Thymus (tissue), 11 donors: ENCODE results near the gene HPGD. TPM values are rescaled to one million over a fixed set of nuclear protein-coding genes. Genes with fewer than 3 reads are reported as not detected.

Source experiments
- DNase-seq, 9 donors: peaks; one replicate each; pipeline ENCODE4 v3.0.0-alpha.2; 2013; ENCODE audit warnings: low spot score in 9 of 9, low read depth in 6 of 9, missing footprints in 1 of 9
- H3K27ac ChIP-seq, 2 donors: one replicate each; pipeline ENCODE4 v1.5.1; 2013; ENCODE audit warnings: control low read depth in 1 of 2, low read depth in 1 of 2, low read length in 1 of 2, mild to moderate bottlenecking in 1 of 2, moderate library complexity in 1 of 2
- H3K27me3 ChIP-seq, 2 donors: one replicate each; pipeline ENCODE4 v1.5.1; 2013; ENCODE audit warnings: low read length in 1 of 2; ENCODE audit not compliant: control insufficient read depth in 2 of 2, insufficient read depth in 1 of 2
- H3K36me3 ChIP-seq, 2 donors: one replicate each; pipeline ENCODE4 v1.5.1; 2013; ENCODE audit warnings: low read length in 1 of 2, mild to moderate bottlenecking in 1 of 2, moderate library complexity in 1 of 2; ENCODE audit not compliant: control insufficient read depth in 2 of 2, insufficient read depth in 2 of 2
- H3K4me1 ChIP-seq, 2 donors: one replicate each; pipeline ENCODE4 v1.5.1; 2013; ENCODE audit warnings: low read length in 2 of 2; ENCODE audit not compliant: control insufficient read depth in 2 of 2, insufficient read depth in 2 of 2
- H3K4me3 ChIP-seq, 2 donors: one replicate each; pipeline ENCODE4 v1.5.1; 2013; ENCODE audit warnings: low read length in 2 of 2, control low read depth in 1 of 2, mild to moderate bottlenecking in 1 of 2
- H3K9me3 ChIP-seq, 2 donors: one replicate each; pipeline ENCODE4 v1.5.1; 2013; ENCODE audit warnings: low read length in 1 of 2, mild to moderate bottlenecking in 1 of 2; ENCODE audit not compliant: control insufficient read depth in 2 of 2, insufficient read depth in 1 of 2
- WGBS: extraction: QIAGEN DNeasy Blood & Tissue Kit; methylation state at CpG from one replicate; pipeline ENCODE4 v1.1.7; 2013; 5-methylcytosine and 5-hydroxymethylcytosine counted together
- polyA plus RNA-seq: library from polyadenylated mRNA; stranded (reverse); fragments of 200-250 nt; gene quantifications from one replicate; pipeline ENCODE4 v1.2.3, GENCODE V29; 2013
- total RNA-seq: library from RNA; stranded (reverse); fragments of 120-200 nt; gene quantifications from one replicate; pipeline ENCODE4 v1.2.4, GENCODE V29; 2013
- donor health status: healthy.

HPGD gene
- total and polyA plus RNA-seq, 2 donors, result 24.7 to 51.6 TPM

DNA sequence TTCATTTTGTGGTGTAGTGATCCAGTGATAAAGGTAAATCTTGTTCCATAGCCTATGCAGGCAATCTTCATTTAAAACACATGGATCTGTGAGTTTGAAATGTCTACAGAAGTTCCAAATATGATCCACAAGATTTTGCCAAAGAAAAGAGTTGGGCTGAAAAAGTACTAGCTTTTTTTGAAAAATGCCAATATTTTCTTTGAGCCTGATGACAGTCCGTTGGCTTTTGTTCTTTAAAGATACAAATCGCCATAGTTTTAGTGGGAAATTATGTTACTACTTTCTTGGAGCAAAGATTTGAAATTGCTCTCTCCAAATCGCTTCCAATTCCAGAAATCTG lies 71.5 kb downstream of the HPGD start:
- Histone ChIP-seq H3K36me3 (no peaks in the 10 kb centered on the region), H3K27ac (no peak overlapping the region), H3K9me3 (no peaks in the 10 kb centered on the region), H3K4me1 (no peaks in the 10 kb centered on the region), H3K4me3 (no peak overlapping the region), H3K27me3 (no peaks in the 10 kb centered on the region)
- no peak for DNase-seq
- 94% methylated on average over 3 of the region's 3 CpGs for WGBS

DNA sequence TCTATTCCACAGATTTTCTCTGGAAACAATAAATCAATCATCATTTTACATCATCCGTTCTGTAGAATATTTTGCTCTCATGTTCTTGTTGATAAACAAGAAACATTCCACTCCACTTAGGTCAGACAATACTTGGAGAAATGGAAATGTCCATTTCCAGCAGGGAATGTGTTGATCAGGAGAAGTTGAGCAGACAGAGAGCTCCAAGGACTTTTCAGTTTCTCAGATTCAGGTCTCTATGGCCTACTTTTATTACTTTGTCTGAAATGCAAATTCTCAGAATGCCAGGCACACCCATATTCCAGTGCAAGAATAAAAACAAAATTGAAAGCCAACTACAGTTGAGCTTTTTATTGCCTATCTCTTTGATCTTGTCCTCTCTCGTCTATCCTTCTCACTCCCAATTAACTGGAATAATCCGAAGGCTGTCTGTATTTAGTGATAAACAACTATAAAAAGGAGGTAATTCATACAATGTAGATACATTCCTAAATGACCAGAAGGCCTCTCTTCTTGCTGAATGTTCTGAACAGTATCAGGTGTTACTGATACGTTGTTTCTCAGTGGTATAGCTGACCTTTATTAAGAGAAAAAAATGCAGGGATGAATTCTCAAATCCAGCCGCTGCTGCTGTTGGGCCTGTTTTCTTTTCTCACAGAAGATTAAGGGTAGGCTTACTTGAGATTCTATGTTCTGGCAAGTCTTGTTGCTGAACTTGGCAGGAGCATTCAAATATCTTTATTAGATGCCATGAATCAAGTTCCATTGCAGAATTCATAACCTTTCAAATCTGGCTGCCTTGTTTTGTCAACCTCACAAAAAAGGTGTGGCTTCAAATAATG lies 72.1 kb downstream of the HPGD start:
- Histone ChIP-seq H3K27ac (no peak overlapping the region), H3K36me3 (no peaks in the 10 kb centered on the region), H3K4me1 (no peaks in the 10 kb centered on the region), H3K4me3 (no peak overlapping the region), H3K27me3 (no peaks in the 10 kb centered on the region), H3K9me3 (no peaks in the 10 kb centered on the region)
- 91% methylated on average over 5 of the region's 5 CpGs for WGBS
- no peak for DNase-seq

DNA sequence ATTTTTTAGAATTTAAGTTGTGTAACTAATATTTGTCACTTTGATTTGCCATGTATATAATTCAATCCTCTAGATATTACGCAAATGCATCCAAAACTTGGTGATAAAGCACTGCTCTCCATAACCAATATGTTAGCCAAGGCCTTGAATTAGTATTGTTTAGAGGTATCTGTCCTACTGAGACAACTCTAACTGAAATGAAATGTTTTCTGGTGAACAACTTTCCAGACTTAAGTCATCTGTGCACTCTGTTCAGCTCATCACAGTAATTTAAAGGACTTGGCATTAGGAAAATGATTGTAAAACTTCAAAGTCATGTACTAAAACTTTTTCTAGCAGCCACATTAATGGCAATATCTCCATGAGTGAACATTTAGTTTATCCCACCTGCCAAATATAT lies 73.1 kb downstream of the HPGD start:
- Histone ChIP-seq H3K36me3 (no peaks in the 10 kb centered on the region), H3K9me3 (no peaks in the 10 kb centered on the region), H3K27me3 (no peaks in the 10 kb centered on the region), H3K4me3 (no peak overlapping the region), H3K27ac (no peak overlapping the region), H3K4me1 (no peaks in the 10 kb centered on the region)
- no peak for DNase-seq
- 100% methylated on average over 1 of the region's 1 CpG for WGBS

DNA sequence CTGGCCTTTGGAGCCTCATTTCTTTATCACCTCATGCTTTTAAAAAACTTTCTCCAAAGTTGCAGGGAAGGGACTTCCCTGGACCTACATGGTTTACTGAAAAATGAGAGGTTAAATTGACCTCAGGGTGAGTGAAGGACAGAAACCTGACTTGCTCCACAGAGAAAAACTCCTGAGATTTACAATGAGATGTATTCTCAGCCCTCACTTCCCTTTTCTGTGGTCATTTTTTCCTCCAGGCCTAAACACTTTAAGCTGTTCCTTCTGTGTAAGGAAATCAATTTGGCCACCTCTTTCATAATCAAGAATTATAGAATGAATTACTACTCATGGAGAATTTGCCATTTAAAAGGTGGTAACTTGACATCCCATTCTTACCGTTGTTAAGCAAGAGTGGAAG lies 77.9 kb downstream of the HPGD start:
- 13% methylated on average over 1 of the region's 1 CpG for WGBS
- Histone ChIP-seq H3K4me1 (no peaks in the 10 kb centered on the region), H3K27me3 (no peaks in the 10 kb centered on the region), H3K36me3 (no peaks in the 10 kb centered on the region), H3K4me3 (no peak overlapping the region), H3K9me3 (no peaks in the 10 kb centered on the region), H3K27ac (no peak overlapping the region)
- DNase-seq, result no peak

Other genes with a start within 250 kb of the HPGD start
- gene FBXO8, start 238.8 kb downstream of the HPGD start, total RNA-seq, result 33.0 TPM
- 25.6 TPM for gene FBXO8, start 238.8 kb downstream of the HPGD start, polyA plus RNA-seq
- gene CEP44, start 238.6 kb downstream of the HPGD start, total RNA-seq, result 17.1 TPM
- 13.9 TPM for gene CEP44, start 238.6 kb downstream of the HPGD start, polyA plus RNA-seq